GM12872 (cell line): ENCODE measurements around the gene TENM3.

Experiments used
- CTCF ChIP-seq: IDR thresholded peaks from 3 replicates; pipeline ENCODE4 v1.5.1; 2011; ENCODE audit warnings: low read depth, mild to moderate bottlenecking, low read length, moderate library complexity; ENCODE audit not compliant: insufficient read depth

The TENM3 gene

GRCh38 chr4:182465114-182465513 lies 221.9 kb downstream of the TENM3 start:
- no peak for TF ChIP-seq CTCF

GRCh38 chr4:182465979-182466378 lies 222.8 kb downstream of the TENM3 start:
- TF ChIP-seq CTCF: no peak

DNA sequence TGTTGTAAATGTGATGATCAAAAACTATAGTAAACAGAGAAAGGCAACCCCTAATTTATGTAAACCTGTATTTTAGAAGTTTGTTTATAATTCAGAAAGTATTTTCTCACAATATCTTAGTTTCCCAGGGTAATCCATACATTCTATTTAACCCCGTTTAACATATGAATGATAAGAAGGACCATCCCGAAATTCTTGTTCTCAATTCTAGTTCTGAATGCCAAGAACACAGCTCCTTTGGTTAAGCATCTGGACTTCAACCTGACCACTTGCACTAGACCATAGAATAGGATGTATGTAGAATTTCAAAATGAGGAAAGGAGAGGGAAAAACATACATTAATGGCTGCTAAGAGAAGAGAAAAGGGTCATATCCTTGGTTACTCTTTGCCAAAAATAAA lies 227.0 kb downstream of the TENM3 start:
- TF ChIP-seq CTCF: no peak

DNA sequence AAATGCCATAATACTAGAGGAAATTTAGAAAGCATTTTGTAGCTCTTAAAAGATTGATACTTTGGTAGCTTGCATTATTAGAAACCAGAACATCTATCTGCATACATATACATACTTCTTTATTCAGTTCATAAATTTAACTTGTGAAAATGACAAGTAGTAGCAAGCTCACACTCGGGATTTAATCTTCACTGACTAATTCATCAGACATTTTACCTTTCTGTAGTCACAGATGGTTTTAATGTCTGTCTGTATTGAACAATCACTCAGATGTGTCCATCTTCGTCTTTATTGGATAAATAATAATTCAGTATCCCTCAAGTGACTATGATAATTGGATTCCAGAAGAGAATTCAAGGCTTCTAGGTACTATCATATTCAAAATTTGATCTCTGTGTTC lies 232.3 kb downstream of the TENM3 start:
- TF ChIP-seq CTCF: no peak

- TF ChIP-seq CTCF: peak; percentile 41; the same call in 2 of the 3 replicates
Measured at GRCh38 chr4:182478475-182478874, 235.3 kb downstream of the TENM3 start.

DNA sequence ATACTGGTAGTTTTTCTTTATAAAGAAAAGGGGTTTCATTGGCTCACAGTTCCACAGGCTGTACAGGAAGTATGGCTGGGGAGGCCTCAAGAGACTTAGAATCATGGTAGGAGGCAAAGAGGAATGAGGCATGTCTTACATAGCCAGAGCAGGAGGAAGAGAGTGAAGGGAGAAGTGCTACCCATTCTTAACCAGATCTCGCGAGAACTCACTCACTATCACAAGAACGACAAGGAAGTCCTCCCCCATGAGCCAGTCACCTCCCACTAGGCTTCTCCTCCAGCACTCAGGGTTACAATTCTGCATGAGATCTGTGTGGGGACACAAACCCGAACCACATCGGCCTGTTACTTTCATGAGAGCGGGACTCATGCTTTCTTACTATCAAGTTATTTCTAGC lies 240.5 kb downstream of the TENM3 start:
- no peak for TF ChIP-seq CTCF

GRCh38 chr4:182486881-182487280 lies 243.7 kb downstream of the TENM3 start:
- no peak for TF ChIP-seq CTCF

DNA sequence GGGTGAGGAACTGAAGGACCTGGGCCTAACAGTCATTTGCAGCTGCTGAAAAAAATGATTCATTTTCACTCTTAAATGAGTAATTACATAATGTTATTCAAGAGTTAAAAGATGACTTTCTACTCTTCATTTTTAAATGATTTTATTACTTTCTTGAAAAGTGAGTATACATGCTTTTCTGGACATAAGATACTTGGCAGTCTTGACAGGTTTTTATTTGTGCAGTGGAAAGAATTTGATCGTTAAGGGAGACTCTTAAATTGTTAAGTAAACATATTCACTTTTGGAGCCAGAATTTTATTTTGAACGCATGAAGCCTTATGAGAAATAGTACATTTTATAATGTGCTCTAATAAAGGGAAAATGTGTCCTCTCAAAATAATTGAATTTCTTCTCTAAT lies 245.7 kb downstream of the TENM3 start:
- TF ChIP-seq CTCF: no peak
